Measurements from ENCODE around the gene PRKCA.
"Not testable (repeated sequence)": the region's sequence is repeated elsewhere in the genome, so short reads cannot be mapped to it uniquely, and the experiment has no call there.

PRKCA gene

DNA sequence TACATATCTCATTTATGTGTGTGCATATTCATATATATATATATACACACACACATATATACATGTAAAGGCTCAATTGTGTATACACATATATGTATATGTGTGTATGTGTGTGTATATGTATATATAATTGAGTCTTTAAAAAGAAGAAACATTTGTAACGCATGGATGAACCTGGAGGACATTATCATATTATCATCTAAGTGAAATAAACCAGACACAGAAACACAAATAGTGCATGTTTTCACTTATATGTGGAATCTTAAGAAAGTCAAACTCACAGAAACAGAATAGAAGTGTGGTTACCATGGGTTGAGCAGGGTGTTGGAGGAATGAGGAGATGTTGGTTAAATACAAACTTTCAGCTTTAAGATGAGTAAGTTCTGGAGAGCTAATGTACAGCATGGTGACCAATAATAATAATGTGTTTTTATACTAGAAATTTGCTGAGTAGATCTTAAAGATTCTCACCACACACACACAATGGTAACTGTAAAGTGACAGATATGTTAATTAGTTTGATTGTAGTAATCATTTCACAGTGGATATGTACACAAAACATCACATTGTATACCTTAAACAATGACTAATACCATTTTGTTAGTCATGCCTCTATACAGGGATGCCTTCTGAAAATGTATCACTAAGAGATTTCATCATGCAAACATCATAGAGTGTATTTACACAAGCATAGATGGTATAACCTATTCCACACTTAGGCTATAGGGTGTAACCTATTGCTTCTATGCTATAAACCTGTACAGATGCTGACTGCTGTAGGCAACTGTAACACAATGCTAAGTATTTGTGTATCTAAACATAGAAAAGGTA lies 399.9 kb downstream of the PRKCA start:
- Histone ChIP-seq H3K4me3 (ENCODE audit: low read length) (no peak overlapping the region), H3K4me1 (ENCODE audit: insufficient read depth, low read length) (no peaks in the 10 kb centered on the region), H3K36me3 (ENCODE audit: insufficient read depth, low read length) (no peaks in the 10 kb centered on the region), H3K9me3 (ENCODE audit: insufficient read depth, low read depth, low read length) (no peaks in the 10 kb centered on the region), H3K27ac (ENCODE audit: low read depth, low read length) (no peak overlapping the region), H3K27me3 (ENCODE audit: insufficient read depth, low read length) (no peaks in the 10 kb centered on the region), H3K9ac (ENCODE audit: low read depth, low read length) (no peak overlapping the region)
- no CpG with 5 or more reads among the region's 1 CpG for WGBS

GRCh38 chr17:66704858-66705520 lies 402.6 kb downstream of the PRKCA start:
- WGBS, result 93% methylated on average over 2 of the region's 2 CpGs
- H3K9me3 ChIP-seq (ENCODE audit: insufficient read depth, low read depth, low read length), result no peaks in the 10 kb centered on the region
- no peaks in the 10 kb centered on the region for H3K36me3 ChIP-seq (ENCODE audit: insufficient read depth, low read length)

DNA sequence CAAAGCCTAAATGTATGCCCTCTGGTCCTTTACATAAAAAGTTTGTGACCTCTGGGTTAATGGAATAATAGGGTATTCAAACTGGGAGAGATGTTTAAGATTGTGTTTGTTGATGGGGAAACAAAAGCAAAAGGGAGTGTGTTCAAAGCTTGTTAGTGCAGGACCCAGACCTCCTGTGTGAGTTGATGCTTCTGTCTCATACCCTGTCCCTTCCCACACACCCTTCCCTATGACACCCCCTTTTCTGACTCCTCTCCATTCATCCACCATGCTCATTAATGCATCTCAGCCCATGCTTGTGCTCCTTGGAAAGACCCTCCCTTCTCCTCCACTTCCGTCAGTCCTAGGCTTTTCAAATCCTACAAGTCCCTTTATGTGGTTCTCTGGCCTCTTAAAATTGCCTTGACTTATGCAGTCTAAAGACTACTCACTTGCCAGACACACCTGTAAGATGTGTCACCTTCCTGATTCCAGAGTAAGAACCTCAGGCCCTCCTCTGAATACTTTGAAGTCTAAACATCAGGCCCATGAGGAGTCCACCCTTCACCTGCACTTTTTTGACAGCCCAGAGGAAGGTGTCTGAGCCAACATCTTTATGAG lies 404.5 kb downstream of the PRKCA start:
- 90% methylated on average over 1 of the region's 1 CpG for WGBS
- no peaks in the 10 kb centered on the region for H3K36me3 ChIP-seq (ENCODE audit: insufficient read depth, low read length)
- H3K27me3 ChIP-seq (ENCODE audit: insufficient read depth, low read length), result no peaks in the 10 kb centered on the region
- H3K9me3 ChIP-seq (ENCODE audit: insufficient read depth, low read depth, low read length), result no peaks in the 10 kb centered on the region
- H3K4me3 ChIP-seq (ENCODE audit: low read length), result no peak overlapping the region
- H3K9ac ChIP-seq (ENCODE audit: low read depth, low read length), result no peak overlapping the region
- H3K4me1 ChIP-seq (ENCODE audit: insufficient read depth, low read length), result peaks cover 10% of the 10 kb centered on the region
- no peak overlapping the region for H3K27ac ChIP-seq (ENCODE audit: low read depth, low read length)

More at GRCh38 chr17:66704858-66705520, 402.6 kb downstream of the PRKCA start:
- no peak overlapping the region for H3K27ac ChIP-seq (ENCODE audit: low read depth, low read length)
- no peak overlapping the region for H3K9ac ChIP-seq (ENCODE audit: low read depth, low read length)
- no peaks in the 10 kb centered on the region; the same call in 1 of the 2 replicates for H3K4me1 ChIP-seq (ENCODE audit: insufficient read depth, low read length)
- H3K4me3 ChIP-seq (ENCODE audit: low read length), result no peak overlapping the region
- H3K27me3 ChIP-seq (ENCODE audit: insufficient read depth, low read length), result no peaks in the 10 kb centered on the region

GRCh38 chr17:66711401-66711800 lies 409.0 kb downstream of the PRKCA start:
- 73% methylated on average over 8 of the region's 8 CpGs for WGBS

DNA sequence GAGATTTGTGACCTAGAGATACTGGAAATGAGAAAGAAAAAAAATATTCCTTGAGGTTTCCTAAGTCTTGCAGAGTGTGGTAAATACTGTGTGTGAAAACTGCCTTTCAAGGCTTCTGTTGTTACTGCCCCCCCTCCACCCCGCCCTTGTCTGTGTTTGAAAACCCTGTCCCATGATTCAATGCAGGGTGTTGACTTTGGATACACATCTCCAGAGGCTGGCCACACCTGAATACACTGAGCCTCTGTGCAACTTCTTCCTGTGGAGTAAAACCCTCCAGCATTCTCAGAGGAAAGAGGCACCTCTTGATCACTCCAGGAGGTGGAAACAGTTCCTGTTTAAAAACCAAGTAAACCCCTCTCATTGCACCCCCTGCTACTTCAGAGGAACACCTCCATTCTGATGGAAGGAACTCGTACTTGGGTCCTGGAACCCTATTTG lies 409.5 kb downstream of the PRKCA start:
- Histone ChIP-seq H3K9me3 (ENCODE audit: insufficient read depth, low read depth, low read length) (no peaks in the 10 kb centered on the region), H3K36me3 (ENCODE audit: insufficient read depth, low read length) (no peaks in the 10 kb centered on the region), H3K9ac (ENCODE audit: low read depth, low read length) (no peak overlapping the region), H3K27me3 (ENCODE audit: insufficient read depth, low read length) (no peaks in the 10 kb centered on the region), H3K4me1 (ENCODE audit: insufficient read depth, low read length) (peaks cover 26% of the 10 kb centered on the region), H3K27ac (ENCODE audit: low read depth, low read length) (peak overlapping the region; percentile 71; the same call in 1 of the 2 replicates), H3K4me3 (ENCODE audit: low read length) (no peak overlapping the region)
- 12% methylated on average over 2 of the region's 2 CpGs for WGBS

More at GRCh38 chr17:66711401-66711800, 409.0 kb downstream of the PRKCA start:
- Histone ChIP-seq H3K36me3 (ENCODE audit: insufficient read depth, low read length) (no peaks in the 10 kb centered on the region), H3K27ac (ENCODE audit: low read depth, low read length) (peak overlapping the region; percentile 71; the same call in 1 of the 2 replicates), H3K4me1 (ENCODE audit: insufficient read depth, low read length) (peaks cover 26% of the 10 kb centered on the region), H3K4me3 (ENCODE audit: low read length) (no peak overlapping the region), H3K9ac (ENCODE audit: low read depth, low read length) (peak overlapping the region; percentile 29; the same call in 1 of the 2 replicates), H3K9me3 (ENCODE audit: insufficient read depth, low read depth, low read length) (no peaks in the 10 kb centered on the region), H3K27me3 (ENCODE audit: insufficient read depth, low read length) (no peaks in the 10 kb centered on the region)

- H3K27ac ChIP-seq (ENCODE audit: low read depth, low read length), result peak overlapping the region; percentile 71; the same call in 1 of the 2 replicates
- H3K27me3 ChIP-seq (ENCODE audit: insufficient read depth, low read length), result no peaks in the 10 kb centered on the region
- no peaks in the 10 kb centered on the region for H3K9me3 ChIP-seq (ENCODE audit: insufficient read depth, low read depth, low read length)
- H3K4me3 ChIP-seq (ENCODE audit: low read length), result no peak overlapping the region
- WGBS, result 66% methylated on average over 3 of the region's 3 CpGs
- no peaks in the 10 kb centered on the region for H3K36me3 ChIP-seq (ENCODE audit: insufficient read depth, low read length)
- H3K4me1 ChIP-seq (ENCODE audit: insufficient read depth, low read length), result peaks cover 26% of the 10 kb centered on the region
- no peak overlapping the region for H3K9ac ChIP-seq (ENCODE audit: low read depth, low read length)
These were observed 410.0 kb downstream of the PRKCA start for GRCh38 chr17:66712453-66712852.

- H3K27ac ChIP-seq (ENCODE audit: low read depth, low read length); H3K27me3 ChIP-seq (ENCODE audit: insufficient read depth, low read length); H3K9ac ChIP-seq (ENCODE audit: low read depth, low read length); H3K9me3 ChIP-seq (ENCODE audit: insufficient read depth, low read depth, low read length); H3K4me3 ChIP-seq (ENCODE audit: low read length); H3K36me3 ChIP-seq (ENCODE audit: insufficient read depth, low read length): not testable (repeated sequence)
- H3K4me1 ChIP-seq (ENCODE audit: insufficient read depth, low read length), result peaks cover 26% of the 10 kb centered on the region
- 97% methylated on average over 13 of the region's 13 CpGs for WGBS
These were observed 410.7 kb downstream of the PRKCA start for GRCh38 chr17:66713021-66713532.

DNA sequence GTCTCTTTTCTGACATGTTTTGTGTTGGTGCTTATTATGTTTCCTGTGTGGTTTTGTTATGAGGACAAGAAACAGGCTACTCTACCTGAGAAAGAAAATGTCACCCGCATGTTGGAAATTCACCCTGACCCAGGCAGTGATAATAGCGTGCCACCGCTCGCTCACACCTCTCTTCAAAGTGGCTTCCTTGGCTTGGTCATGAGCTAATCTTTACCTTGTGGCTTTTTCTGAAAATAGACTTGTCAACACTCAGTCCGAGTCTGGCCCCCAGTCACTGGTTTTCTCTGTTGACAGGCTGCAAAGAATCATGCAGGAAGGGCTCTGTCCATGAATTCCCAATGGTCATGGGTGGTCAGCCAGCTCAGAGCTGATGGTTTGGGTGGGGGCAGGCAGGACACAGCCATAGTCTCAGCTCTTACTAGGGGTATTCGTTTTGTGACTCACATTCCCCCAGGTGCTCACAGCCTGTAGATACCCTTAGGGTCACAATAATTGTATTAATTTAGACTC lies 411.2 kb downstream of the PRKCA start:
- no peak overlapping the region for H3K27ac ChIP-seq (ENCODE audit: low read depth, low read length)
- WGBS, result 94% methylated on average over 6 of the region's 6 CpGs
- H3K27me3 ChIP-seq (ENCODE audit: insufficient read depth, low read length), result no peaks in the 10 kb centered on the region
- H3K9me3 ChIP-seq (ENCODE audit: insufficient read depth, low read depth, low read length), result no peaks in the 10 kb centered on the region
- H3K4me1 ChIP-seq (ENCODE audit: insufficient read depth, low read length), result peaks cover 26% of the 10 kb centered on the region
- H3K9ac ChIP-seq (ENCODE audit: low read depth, low read length), result no peak overlapping the region
- no peaks in the 10 kb centered on the region for H3K36me3 ChIP-seq (ENCODE audit: insufficient read depth, low read length)
- H3K4me3 ChIP-seq (ENCODE audit: low read length), result no peak overlapping the region

GRCh38 chr17:66714046-66715023 lies 411.9 kb downstream of the PRKCA start:
- no peaks in the 10 kb centered on the region for H3K9me3 ChIP-seq (ENCODE audit: insufficient read depth, low read depth, low read length)
- no peak overlapping the region for H3K9ac ChIP-seq (ENCODE audit: low read depth, low read length)
- no peak overlapping the region for H3K27ac ChIP-seq (ENCODE audit: low read depth, low read length)
- WGBS, result 83% methylated on average over 17 of the region's 17 CpGs
- H3K4me3 ChIP-seq (ENCODE audit: low read length), result no peak overlapping the region
- H3K36me3 ChIP-seq (ENCODE audit: insufficient read depth, low read length), result no peaks in the 10 kb centered on the region
- H3K27me3 ChIP-seq (ENCODE audit: insufficient read depth, low read length), result no peaks in the 10 kb centered on the region
- peaks cover 26% of the 10 kb centered on the region for H3K4me1 ChIP-seq (ENCODE audit: insufficient read depth, low read length)

GRCh38 chr17:66715076-66715675 lies 412.8 kb downstream of the PRKCA start:
- Histone ChIP-seq H3K4me1 (ENCODE audit: insufficient read depth, low read length) (peaks cover 26% of the 10 kb centered on the region), H3K9me3 (ENCODE audit: insufficient read depth, low read depth, low read length) (no peaks in the 10 kb centered on the region), H3K4me3 (ENCODE audit: low read length) (no peak overlapping the region), H3K27me3 (ENCODE audit: insufficient read depth, low read length) (no peaks in the 10 kb centered on the region), H3K27ac (ENCODE audit: low read depth, low read length) (no peak overlapping the region), H3K36me3 (ENCODE audit: insufficient read depth, low read length) (no peaks in the 10 kb centered on the region), H3K9ac (ENCODE audit: low read depth, low read length) (no peak overlapping the region)
- 44% methylated on average over 11 of the region's 11 CpGs for WGBS
